Measurements from ENCODE around the gene OOSP4B.

- TF ChIP-seq CTCF (IDR thresholded peaks at IDR 0.05) (no peak), POLR2A (IDR thresholded peaks at IDR 0.05) (no peak)
Measured at GRCh38 chr11:59981106-59981770, 35.7 kb upstream of the OOSP4B start.
